GM12874 (cell line): ENCODE data around the gene MTX1.
A peak's percentile ranks its signal among the peaks of the same experiment; 100 is the strongest.

Experiments
- CTCF ChIP-seq: IDR thresholded peaks from 2 replicates; pipeline ENCODE4 v1.5.1; 2011; ENCODE audit warnings: low read depth, mild to moderate bottlenecking, control low read depth, low read length, moderate library complexity; ENCODE audit not compliant: insufficient read depth

MTX1 gene

GRCh38 chr1:155168456-155169210, 39.9 kb upstream of the MTX1 start:
- no peak for TF ChIP-seq CTCF

DNA sequence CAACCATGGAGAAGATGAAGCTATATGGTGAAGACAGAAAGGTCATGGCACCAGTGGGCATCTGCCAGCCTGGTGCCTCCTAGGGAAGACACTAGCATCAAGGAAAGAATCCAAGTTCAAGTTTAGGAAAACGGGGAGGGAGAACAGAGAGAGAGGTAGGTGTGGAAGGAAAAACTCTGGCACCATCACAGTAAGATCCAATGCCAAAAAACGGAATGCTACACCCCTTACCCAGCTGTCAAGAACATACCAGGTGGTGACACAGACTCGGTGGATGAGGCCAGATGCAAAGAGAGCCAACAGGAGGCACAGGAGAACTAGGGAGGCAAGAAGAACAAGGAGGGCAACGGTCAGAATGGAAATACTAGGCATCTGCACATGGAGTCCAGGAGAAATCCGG, 39.0 kb upstream of the MTX1 start:
- TF ChIP-seq CTCF: no peak

GRCh38 chr1:155170101-155170785, 38.3 kb upstream of the MTX1 start:
- TF ChIP-seq CTCF: no peak

GRCh38 chr1:155170806-155171205, 37.7 kb upstream of the MTX1 start:
- no peak for TF ChIP-seq CTCF

- no peak for TF ChIP-seq CTCF
Measured at GRCh38 chr1:155171836-155172731, 36.4 kb upstream of the MTX1 start.

GRCh38 chr1:155172732-155173477, 35.6 kb upstream of the MTX1 start, which contains the start of gene KRTCAP2:
TSS of gene KRTCAP2 (minus strand) at chr1:155173304. CDS start at chr1:155173224, 80 bp downstream.
- peak; percentile 93 for TF ChIP-seq CTCF
